ENCODE data around the gene ARMC8. TPM values are rescaled to one million over a fixed set of nuclear protein-coding genes. Genes with fewer than 3 reads are reported as not detected.

ARMC8 gene
- total and polyA plus RNA-seq, 4 donors, result 8.4 to 53.6 (median 22.8) TPM

DNA sequence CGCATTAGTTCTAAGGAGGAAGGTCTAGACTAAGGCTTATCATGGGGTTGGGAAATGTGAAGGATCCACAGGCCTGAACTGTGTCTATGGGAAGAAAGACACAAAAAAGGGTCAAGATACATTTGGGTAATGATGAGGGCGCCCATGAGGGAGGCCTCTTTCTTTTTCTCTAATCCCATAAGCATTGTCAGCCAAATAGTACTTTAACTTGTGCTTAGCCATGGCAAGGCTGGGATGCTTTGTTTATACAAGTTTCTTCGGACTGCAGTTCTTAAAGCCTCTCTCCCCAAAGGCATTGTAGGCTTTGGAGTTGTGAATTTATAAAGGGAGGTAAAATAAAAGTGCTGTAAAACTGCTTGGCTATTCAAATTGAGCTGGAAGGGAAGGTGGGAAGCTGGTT, 23.4 kb downstream of the ARMC8 start:
- no peak overlapping the region for H3K27ac ChIP-seq (ENCODE audit: low read depth in 1 of 2, low read length in 2 of 2)
- H3K36me3 ChIP-seq (ENCODE audit: control insufficient read depth in 4 of 4, insufficient read depth in 3 of 4, low read depth in 1 of 4, low read length in 3 of 4), result peaks cover 0 to 3% (median 1%) of the 10 kb centered on the region in 4 donors
- TF ChIP-seq, protein P1, sequence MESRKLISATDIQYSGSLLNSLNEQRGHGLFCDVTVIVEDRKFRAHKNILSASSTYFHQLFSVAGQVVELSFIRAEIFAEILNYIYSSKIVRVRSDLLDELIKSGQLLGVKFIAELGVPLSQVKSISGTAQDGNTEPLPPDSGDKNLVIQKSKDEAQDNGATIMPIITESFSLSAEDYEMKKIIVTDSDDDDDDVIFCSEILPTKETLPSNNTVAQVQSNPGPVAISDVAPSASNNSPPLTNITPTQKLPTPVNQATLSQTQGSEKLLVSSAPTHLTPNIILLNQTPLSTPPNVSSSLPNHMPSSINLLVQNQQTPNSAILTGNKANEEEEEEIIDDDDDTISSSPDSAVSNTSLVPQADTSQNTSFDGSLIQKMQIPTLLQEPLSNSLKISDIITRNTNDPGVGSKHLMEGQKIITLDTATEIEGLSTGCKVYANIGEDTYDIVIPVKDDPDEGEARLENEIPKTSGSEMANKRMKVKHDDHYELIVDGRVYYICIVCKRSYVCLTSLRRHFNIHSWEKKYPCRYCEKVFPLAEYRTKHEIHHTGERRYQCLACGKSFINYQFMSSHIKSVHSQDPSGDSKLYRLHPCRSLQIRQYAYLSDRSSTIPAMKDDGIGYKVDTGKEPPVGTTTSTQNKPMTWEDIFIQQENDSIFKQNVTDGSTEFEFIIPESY (IDR thresholded peaks at IDR 0.05), result no peak
- TF ChIP-seq HNF4A (conservative IDR thresholded peaks at IDR 0.05), result no peak
- TF ChIP-seq YY1 (IDR thresholded peaks at IDR 0.05), result no peak
- no peak for TF ChIP-seq FOXA1 (IDR thresholded peaks at IDR 0.05)
- TF ChIP-seq, protein P2, sequence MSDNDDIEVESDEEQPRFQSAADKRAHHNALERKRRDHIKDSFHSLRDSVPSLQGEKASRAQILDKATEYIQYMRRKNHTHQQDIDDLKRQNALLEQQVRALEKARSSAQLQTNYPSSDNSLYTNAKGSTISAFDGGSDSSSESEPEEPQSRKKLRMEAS (IDR thresholded peaks at IDR 0.05), result no peak
- no peak for TF ChIP-seq TAF1 (conservative IDR thresholded peaks at IDR 0.05)
- no peak overlapping the region for H3K9ac ChIP-seq (ENCODE audit: low read depth in 1 of 2, low read length in 2 of 2)
- no peak overlapping the region for H3K4me3 ChIP-seq (ENCODE audit: low read depth in 1 of 3, low read length in 3 of 3)
- WGBS, result 96% methylated on average over 3 of the region's 3 CpGs
- no peaks in the 10 kb centered on the region for H3K9me3 ChIP-seq (ENCODE audit: control insufficient read depth in 4 of 4, low read length in 3 of 4)
- no peaks in the 10 kb centered on the region for H3K4me1 ChIP-seq (ENCODE audit: control insufficient read depth in 4 of 4, insufficient read depth in 4 of 4, low read length in 3 of 4)
- H3K27me3 ChIP-seq (ENCODE audit: control insufficient read depth in 4 of 4, insufficient read depth in 4 of 4, low read length in 3 of 4), result no peaks in the 10 kb centered on the region
- no peak for DNase-seq (ENCODE audit: low spot score)

DNA sequence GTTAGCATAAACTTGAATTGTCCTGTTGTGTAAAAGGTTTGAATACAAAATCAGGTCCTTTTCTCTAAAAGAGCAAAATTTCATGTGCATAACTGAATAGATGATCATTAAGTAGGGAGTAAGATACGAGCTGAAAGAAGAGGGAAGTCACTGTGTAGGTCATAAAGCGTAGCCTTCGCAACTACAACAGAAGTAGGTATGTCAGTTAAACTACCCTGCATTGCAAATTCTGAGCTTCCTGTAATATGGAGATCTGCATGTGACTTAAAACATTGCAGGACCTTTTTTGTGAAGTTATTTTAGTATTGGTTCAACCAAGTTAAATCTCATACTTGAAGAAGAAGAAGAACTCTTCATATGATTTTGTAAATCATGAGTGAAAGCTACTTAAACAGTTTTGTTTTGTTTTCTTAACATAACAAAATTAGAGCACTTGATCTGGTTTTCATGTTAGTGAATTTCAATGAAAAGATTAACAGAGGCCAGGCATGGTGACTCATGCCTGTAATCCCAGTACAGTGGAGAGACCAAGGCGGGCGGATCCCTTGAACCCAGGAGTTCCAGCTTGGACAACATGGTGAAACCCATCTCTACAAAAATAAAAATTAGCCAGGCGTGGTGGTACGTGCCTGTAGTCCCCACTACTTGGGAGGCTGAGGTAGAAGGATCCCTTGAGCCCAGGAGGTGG, 26.4 kb downstream of the ARMC8 start:
- peaks cover 0 to 3% (median 1%) of the 10 kb centered on the region in 4 donors for H3K36me3 ChIP-seq (ENCODE audit: control insufficient read depth in 4 of 4, insufficient read depth in 3 of 4, low read depth in 1 of 4, low read length in 3 of 4)
- peaks cover 0 to 4% (median 1%) of the 10 kb centered on the region in 4 donors for H3K4me1 ChIP-seq (ENCODE audit: control insufficient read depth in 4 of 4, insufficient read depth in 4 of 4, low read length in 3 of 4)
- no peaks in the 10 kb centered on the region for H3K9me3 ChIP-seq (ENCODE audit: control insufficient read depth in 4 of 4, low read length in 3 of 4)
- H3K27me3 ChIP-seq (ENCODE audit: control insufficient read depth in 4 of 4, insufficient read depth in 4 of 4, low read length in 3 of 4), result no peaks in the 10 kb centered on the region
- no peak for DNase-seq (ENCODE audit: low spot score)
- no peak overlapping the region for H3K27ac ChIP-seq (ENCODE audit: low read depth in 1 of 2, low read length in 2 of 2)
- no peak overlapping the region for H3K9ac ChIP-seq (ENCODE audit: low read depth in 1 of 2, low read length in 2 of 2)
- TF ChIP-seq TAF1 (conservative IDR thresholded peaks at IDR 0.05) (no peak), YY1 (IDR thresholded peaks at IDR 0.05) (no peak), RAD21 (IDR thresholded peaks at IDR 0.05) (no peak)
- 92% methylated on average over 7 of the region's 7 CpGs for WGBS
- no peak overlapping the region for H3K4me3 ChIP-seq (ENCODE audit: low read depth in 1 of 3, low read length in 3 of 3)

DNA sequence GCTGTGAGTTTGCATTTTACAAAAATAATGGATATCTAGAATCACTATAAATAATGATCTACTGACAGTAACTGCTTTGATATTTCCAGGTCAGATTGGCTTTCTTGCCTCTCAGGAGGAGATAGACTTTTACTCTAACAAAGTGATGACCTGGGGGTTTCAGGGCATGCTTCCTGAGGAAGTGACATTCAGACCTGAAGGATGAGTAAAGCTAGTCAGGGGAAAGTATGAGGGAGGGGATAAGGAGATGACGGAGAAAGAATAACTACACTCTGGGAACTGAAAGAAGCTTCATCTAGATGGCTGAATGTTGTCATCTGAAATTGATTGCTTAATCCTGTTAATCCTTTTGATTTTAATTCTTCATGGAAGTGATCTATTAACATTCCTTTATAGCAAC, 32.2 kb downstream of the ARMC8 start:
- no peak overlapping the region for H3K9ac ChIP-seq (ENCODE audit: low read depth in 1 of 2, low read length in 2 of 2)
- no peaks in the 10 kb centered on the region for H3K9me3 ChIP-seq (ENCODE audit: control insufficient read depth in 4 of 4, low read length in 3 of 4)
- H3K4me3 ChIP-seq (ENCODE audit: low read depth in 1 of 3, low read length in 3 of 3), result no peak overlapping the region
- WGBS, result 80% methylated on average over 1 of the region's 1 CpG
- H3K27me3 ChIP-seq (ENCODE audit: control insufficient read depth in 4 of 4, insufficient read depth in 4 of 4, low read length in 3 of 4), result no peaks in the 10 kb centered on the region
- H3K4me1 ChIP-seq (ENCODE audit: control insufficient read depth in 4 of 4, insufficient read depth in 4 of 4, low read length in 3 of 4), result peaks cover 0 to 5% (median 1%) of the 10 kb centered on the region in 4 donors
- DNase-seq (ENCODE audit: low spot score), result no peak
- no peak overlapping the region for H3K27ac ChIP-seq (ENCODE audit: low read depth in 1 of 2, low read length in 2 of 2)
- peaks cover 6 to 11% (median 10%) of the 10 kb centered on the region in 4 donors for H3K36me3 ChIP-seq (ENCODE audit: control insufficient read depth in 4 of 4, insufficient read depth in 3 of 4, low read depth in 1 of 4, low read length in 3 of 4)
- no peak for TF ChIP-seq EGR1 (IDR thresholded peaks at IDR 0.05; ENCODE audit: low read depth in 2 of 2)
- no peak for TF ChIP-seq HNF4G (IDR thresholded peaks at IDR 0.05)
- TF ChIP-seq RXRA (IDR thresholded peaks at IDR 0.05), result no peak
- TF ChIP-seq SP1 (IDR thresholded peaks at IDR 0.05), result no peak
- no peak for TF ChIP-seq NR2F2 (IDR thresholded peaks at IDR 0.05)
- TF ChIP-seq, protein P1 (IDR thresholded peaks at IDR 0.05), result no peak
- TF ChIP-seq, protein P3, sequence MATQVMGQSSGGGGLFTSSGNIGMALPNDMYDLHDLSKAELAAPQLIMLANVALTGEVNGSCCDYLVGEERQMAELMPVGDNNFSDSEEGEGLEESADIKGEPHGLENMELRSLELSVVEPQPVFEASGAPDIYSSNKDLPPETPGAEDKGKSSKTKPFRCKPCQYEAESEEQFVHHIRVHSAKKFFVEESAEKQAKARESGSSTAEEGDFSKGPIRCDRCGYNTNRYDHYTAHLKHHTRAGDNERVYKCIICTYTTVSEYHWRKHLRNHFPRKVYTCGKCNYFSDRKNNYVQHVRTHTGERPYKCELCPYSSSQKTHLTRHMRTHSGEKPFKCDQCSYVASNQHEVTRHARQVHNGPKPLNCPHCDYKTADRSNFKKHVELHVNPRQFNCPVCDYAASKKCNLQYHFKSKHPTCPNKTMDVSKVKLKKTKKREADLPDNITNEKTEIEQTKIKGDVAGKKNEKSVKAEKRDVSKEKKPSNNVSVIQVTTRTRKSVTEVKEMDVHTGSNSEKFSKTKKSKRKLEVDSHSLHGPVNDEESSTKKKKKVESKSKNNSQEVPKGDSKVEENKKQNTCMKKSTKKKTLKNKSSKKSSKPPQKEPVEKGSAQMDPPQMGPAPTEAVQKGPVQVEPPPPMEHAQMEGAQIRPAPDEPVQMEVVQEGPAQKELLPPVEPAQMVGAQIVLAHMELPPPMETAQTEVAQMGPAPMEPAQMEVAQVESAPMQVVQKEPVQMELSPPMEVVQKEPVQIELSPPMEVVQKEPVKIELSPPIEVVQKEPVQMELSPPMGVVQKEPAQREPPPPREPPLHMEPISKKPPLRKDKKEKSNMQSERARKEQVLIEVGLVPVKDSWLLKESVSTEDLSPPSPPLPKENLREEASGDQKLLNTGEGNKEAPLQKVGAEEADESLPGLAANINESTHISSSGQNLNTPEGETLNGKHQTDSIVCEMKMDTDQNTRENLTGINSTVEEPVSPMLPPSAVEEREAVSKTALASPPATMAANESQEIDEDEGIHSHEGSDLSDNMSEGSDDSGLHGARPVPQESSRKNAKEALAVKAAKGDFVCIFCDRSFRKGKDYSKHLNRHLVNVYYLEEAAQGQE (IDR thresholded peaks at IDR 0.05), result no peak

Measured in liver (tissue), 9 donors.